Adrenal gland (tissue), 12 donors: Measurements from ENCODE around the gene RRAGA. TPM values are rescaled to one million over a fixed set of nuclear protein-coding genes. Genes with fewer than 3 reads are reported as not detected.
"Not testable (repeated sequence)": the region's sequence is repeated elsewhere in the genome, so short reads cannot be mapped to it uniquely, and the experiment has no call there.

Experiments
- DNase-seq, 7 donors: peaks; one replicate each; pipeline ENCODE4 v3.0.0-alpha.2; 2019 to 2020
- H3K27ac ChIP-seq, 5 donors: fragments of 200-600 bp; sonication (generic) in 4 of 5; 1 replicate in 3 of 5; 2 replicates in 2 of 5; pipeline versions ENCODE4 v1.5.1 to v1.8.0; 2016 to 2020; ENCODE audit warnings: mild to moderate bottlenecking in 1 of 5
- H3K27me3 ChIP-seq: fragments of 200-600 bp; 2 replicates; pipeline ENCODE4 v1.8.0; 2021
- H3K36me3 ChIP-seq, 2 donors: fragments of 200-600 bp; replicated peaks in 1 of 2; 1 replicate in 1 of 2; 2 replicates in 1 of 2; pipeline versions ENCODE4 v1.5.1 to v1.8.0; 2018 to 2022
- H3K4me1 ChIP-seq, 2 donors: fragments of 200-600 bp; replicated peaks in 1 of 2; 1 replicate in 1 of 2; 2 replicates in 1 of 2; pipeline versions ENCODE4 v1.5.1 to v1.8.0; 2018 to 2021
- H3K4me3 ChIP-seq, 4 donors: fragments of 200-600 bp; sonication (generic) in 3 of 4; one replicate each; pipeline ENCODE4 v1.5.1; 2016 to 2018
- H3K9me3 ChIP-seq, 3 donors: fragments of 200-600 bp; sonication (generic) in 1 of 3; replicated peaks in 1 of 3; 1 replicate in 2 of 3; 2 replicates in 1 of 3; pipeline versions ENCODE4 v1.5.1 to v1.8.0; 2016 to 2021
- POLR2A ChIP-seq, 2 donors: fragments of 450-650 bp; IDR thresholded peaks; one replicate each; pipeline ENCODE4 v1.6.1; 2017; ENCODE audit warnings: antibody characterized with exemption in 2 of 2, mild to moderate bottlenecking in 2 of 2, moderate library complexity in 1 of 2
- WGBS, 4 donors: extraction: QIAGEN DNeasy Blood & Tissue Kit in 2 of 4; methylation state at CpG; one replicate each; pipeline versions ENCODE4 v1.1.5 to v1.1.7; 2013 to 2017; 5-methylcytosine and 5-hydroxymethylcytosine counted together
- intact Hi-C, 2 donors: fragments of 100-400 bp; cut with DNase I; formaldehyde crosslinking; loops; one replicate each; pipeline versions ENCODE4 v1.14.1 to v1.15.0; 2022 to 2023
- polyA plus RNA-seq, 3 donors: library from polyadenylated mRNA; stranded (reverse); fragments of 200-250 nt in 2 of 3; fragments of 350-450 nt in 1 of 3; fragmentation: Illumina TruSeq in 1 of 3; extraction: RNeasy Lipid Tissue Mini Kit (QIAGEN cat#74804) in 1 of 3; gene quantifications; one replicate each; pipeline ENCODE4 v1.2.3, GENCODE V29; 2013 to 2014
- small RNA-seq, 2 donors: library from RNA; depleted of rRNA; stranded (forward); fragments of <200 nt; gene quantifications; one replicate each; pipeline ENCODE3, GENCODE V24; 2016
- total RNA-seq, 9 donors: library from RNA; depleted of rRNA in 4 of 9; stranded (reverse); fragments of >200 nt in 4 of 9; fragments of 120-200 nt in 1 of 9; fragmentation: NEBNext Ultra II Directional in 1 of 9; extraction: Animal tissue kit (Norgen Biotek cat#: 25700) in 1 of 9; gene quantifications; one replicate each; pipeline versions ENCODE4 v1.1.0 to v1.2.4, GENCODE V29; 2013 to 2023
- TF ChIP-seq, protein P1 (sequence below), 6 experiments: fragments of 450-650 bp in 4 of 6; fragments of 200-600 bp in 2 of 6; sonication (generic) in 1 of 6; IDR thresholded peaks; 1 replicate in 5 of 6; 2 replicates in 1 of 6; pipeline versions ENCODE4 v1.5.1 to v1.8.0; 2016 to 2021; ENCODE audit warnings: antibody characterized with exemption in 6 of 6, mild to moderate bottlenecking in 2 of 6, moderate library complexity in 1 of 6
- donor health status: healthy with polysubstance abuse.
- donor health status: Bipolar disorder and iron deficiency.
- donor health status: DM: yes; HTN: yes; CAD: no.
- donor health status: DM: no; HTN: no; CAD: no.
- donor health status: DM: no; HTN: no; CAD: no.
- donor health status: DM: yes; HTN: yes; CAD: no.

RRAGA gene
- total and polyA plus RNA-seq, 12 donors: 29.5 to 115 (median 72.6) TPM

DNA sequence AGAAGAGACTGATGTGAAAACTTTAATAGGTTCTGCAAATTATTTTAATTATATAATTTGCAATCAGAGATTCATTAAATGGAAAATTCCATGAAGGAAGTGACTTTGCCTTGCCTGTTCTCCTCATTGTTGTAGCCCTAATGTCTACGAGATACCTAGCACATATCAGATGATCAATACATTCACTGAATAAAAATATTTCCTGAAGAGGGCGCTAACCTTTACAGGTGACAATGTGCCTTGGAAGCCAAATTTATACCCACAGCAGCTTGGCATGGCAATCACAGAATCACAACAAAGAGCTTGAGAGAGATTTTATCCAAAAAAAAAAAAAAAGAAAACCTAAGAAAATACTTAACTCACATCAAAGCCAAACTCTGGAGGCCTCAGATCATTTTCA is 36.1 kb downstream of the RRAGA start:
- Histone ChIP-seq H3K27me3 (no peaks in the 10 kb centered on the region), H3K27ac (no peak overlapping the region), H3K4me1 (peaks cover 4 to 11% of the 10 kb centered on the region in 2 donors), H3K4me3 (no peak overlapping the region), H3K36me3 (peaks cover 0 to 30% of the 10 kb centered on the region in 2 donors), H3K9me3 (no peaks in the 10 kb centered on the region)
- 69 to 82% (median 74%) methylated on average over 2 of the region's 2 CpGs for WGBS, 4 donors
- TF ChIP-seq, protein P1, sequence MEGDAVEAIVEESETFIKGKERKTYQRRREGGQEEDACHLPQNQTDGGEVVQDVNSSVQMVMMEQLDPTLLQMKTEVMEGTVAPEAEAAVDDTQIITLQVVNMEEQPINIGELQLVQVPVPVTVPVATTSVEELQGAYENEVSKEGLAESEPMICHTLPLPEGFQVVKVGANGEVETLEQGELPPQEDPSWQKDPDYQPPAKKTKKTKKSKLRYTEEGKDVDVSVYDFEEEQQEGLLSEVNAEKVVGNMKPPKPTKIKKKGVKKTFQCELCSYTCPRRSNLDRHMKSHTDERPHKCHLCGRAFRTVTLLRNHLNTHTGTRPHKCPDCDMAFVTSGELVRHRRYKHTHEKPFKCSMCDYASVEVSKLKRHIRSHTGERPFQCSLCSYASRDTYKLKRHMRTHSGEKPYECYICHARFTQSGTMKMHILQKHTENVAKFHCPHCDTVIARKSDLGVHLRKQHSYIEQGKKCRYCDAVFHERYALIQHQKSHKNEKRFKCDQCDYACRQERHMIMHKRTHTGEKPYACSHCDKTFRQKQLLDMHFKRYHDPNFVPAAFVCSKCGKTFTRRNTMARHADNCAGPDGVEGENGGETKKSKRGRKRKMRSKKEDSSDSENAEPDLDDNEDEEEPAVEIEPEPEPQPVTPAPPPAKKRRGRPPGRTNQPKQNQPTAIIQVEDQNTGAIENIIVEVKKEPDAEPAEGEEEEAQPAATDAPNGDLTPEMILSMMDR (IDR thresholded peaks at IDR 0.05): peak in 5 of 6 experiments; percentile 4 to 36 (median 32)
- no peak for TF ChIP-seq POLR2A (IDR thresholded peaks at IDR 0.05)
- no peak for DNase-seq
- intact Hi-C loops: loop anchor here in 1 of 2 donors (10.0 kb wide), 1 partner anchor 90 kb away; no protein-coding TSS in a partner anchor

DNA sequence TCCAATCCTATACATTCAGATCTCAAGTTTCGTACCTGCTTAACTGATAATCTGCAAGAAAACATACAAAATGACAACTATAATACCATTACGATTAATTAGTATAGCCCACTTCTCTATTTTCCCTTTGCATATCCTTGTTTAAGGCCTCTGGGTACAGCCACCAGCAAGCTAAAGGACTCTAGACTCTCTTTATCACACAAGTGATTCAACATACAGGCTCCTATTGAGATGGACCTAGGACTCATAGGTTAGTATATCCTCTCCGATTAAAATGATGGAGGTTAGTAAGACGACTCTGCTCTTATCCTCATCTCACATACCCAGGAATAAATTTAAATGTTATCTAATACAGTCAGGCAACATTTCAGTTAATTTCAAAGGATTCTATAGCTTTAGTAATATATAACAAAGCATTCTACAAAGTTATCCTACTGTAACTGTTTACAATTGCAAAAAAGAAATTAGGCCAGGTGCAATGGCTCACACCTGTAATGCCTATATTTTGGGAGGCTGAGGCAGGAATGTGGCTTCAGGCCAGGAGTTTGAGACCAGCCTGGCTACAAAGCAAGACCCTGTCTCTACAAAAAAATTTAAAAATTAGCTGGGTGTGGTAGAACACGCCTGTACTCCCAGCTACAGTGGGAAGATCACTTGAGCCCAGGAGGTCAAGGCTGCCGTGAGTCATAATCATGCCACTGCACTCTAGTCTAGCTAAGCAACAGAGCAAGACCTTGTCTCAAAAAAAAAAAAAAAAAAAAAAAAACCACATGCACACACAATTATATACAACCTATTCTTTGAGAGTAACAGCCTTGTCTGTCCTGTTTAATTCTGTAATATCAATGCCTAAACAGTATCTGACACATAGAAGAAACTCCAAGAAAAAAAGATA is 38.1 kb downstream of the RRAGA start:
- TF ChIP-seq, protein P1 (IDR thresholded peaks at IDR 0.05): no peak
- TF ChIP-seq POLR2A (IDR thresholded peaks at IDR 0.05): no peak
- WGBS, 4 donors: 71 to 78% (median 75%) methylated on average over 6 of the region's 6 CpGs
- intact Hi-C loops: loop anchor here in 1 of 2 donors (10.0 kb wide), 1 partner anchor 87 kb away; no protein-coding TSS in a partner anchor
- no peaks in the 10 kb centered on the region for H3K27me3 ChIP-seq
- peak; percentile 77 to 91 (median 89) for DNase-seq
- peaks cover 0 to 35% of the 10 kb centered on the region in 2 donors for H3K36me3 ChIP-seq
- no peak overlapping the region for H3K4me3 ChIP-seq
- peak overlapping the region in 3 of 5 donors; percentile 41 to 58 (median 42) for H3K27ac ChIP-seq
- peaks cover 4 to 11% of the 10 kb centered on the region in 2 donors for H3K4me1 ChIP-seq
- no peaks in the 10 kb centered on the region for H3K9me3 ChIP-seq

DNA sequence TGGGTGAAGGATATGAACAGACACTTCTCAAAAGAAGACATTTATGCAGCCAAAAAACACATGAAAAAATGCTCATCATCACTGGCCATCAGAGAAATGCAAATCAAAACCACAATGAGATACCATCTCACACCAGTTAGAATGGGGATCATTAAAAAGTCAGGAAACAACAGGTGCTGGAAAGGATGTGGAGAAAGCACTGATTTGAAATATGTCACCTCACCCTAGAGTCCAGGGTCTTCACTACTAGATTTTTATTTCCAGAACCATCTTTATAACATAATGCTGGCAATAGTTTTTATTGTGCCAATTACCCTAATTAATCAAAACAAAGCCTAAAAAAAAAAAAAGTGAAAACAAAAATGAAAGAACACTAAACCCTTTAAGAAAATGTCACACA is 48.2 kb downstream of the RRAGA start:
- intact Hi-C loops, H3K4me3 ChIP-seq: not testable (repeated sequence)

More for the DNA sequence above, 48.2 kb downstream of the RRAGA start:
- H3K9me3 ChIP-seq, H3K27ac ChIP-seq, DNase-seq, H3K27me3 ChIP-seq: not testable (repeated sequence)
- Histone ChIP-seq H3K4me1 (peaks cover 11 to 12% of the 10 kb centered on the region in 2 donors), H3K36me3 (peaks cover 0 to 20% of the 10 kb centered on the region in 2 donors)

Small RNA genes within 50 kb of the gene (small RNA-seq; reads per million reads assigned to genes)
- gene RF00019: 0 reads per million in 2 donors
- 0 reads per million in 2 donors for gene RNU6-264P
- 16.2 to 50.5 reads per million in 2 donors for gene SCARNA8

Other genes with a start within 250 kb of the RRAGA start
- gene SAXO1, start 16.2 kb upstream of the RRAGA start, total RNA-seq: under 1 TPM in 6 of 9 donors, not detected in 3; under 0.01 to 0.94 (median 0.32) TPM
- gene SAXO1, start 16.2 kb upstream of the RRAGA start, polyA plus RNA-seq: under 1 TPM in 2 of 3 donors, not detected in 1; 0.03 to 0.24 TPM
- 10 to 100 TPM in 6 of 9 donors, 1 to 10 TPM in 3; 5.2 to 16.3 (median 13.6) TPM for gene HAUS6, start 53.5 kb downstream of the RRAGA start, total RNA-seq
- gene HAUS6, start 53.5 kb downstream of the RRAGA start, polyA plus RNA-seq: 10 to 100 TPM in 1 of 3 donors, 1 to 10 TPM in 2; 4.0 to 14.7 (median 5.8) TPM
- 100 to 1,000 TPM in 8 of 9 donors, 10 to 100 TPM in 1; 85.8 to 426 (median 207) TPM for gene PLIN2, start 78.1 kb downstream of the RRAGA start, total RNA-seq
- 100 to 1,000 TPM in 1 of 3 donors, 10 to 100 TPM in 2; 43.4 to 134 (median 81.2) TPM for gene PLIN2, start 78.1 kb downstream of the RRAGA start, polyA plus RNA-seq
- 10 to 100 TPM; 34.6 to 81.6 (median 55.4) TPM for gene DENND4C, start 181.3 kb downstream of the RRAGA start, total RNA-seq
- 10 to 100 TPM in 1 of 3 donors, 1 to 10 TPM in 2; 5.0 to 29.7 (median 7.0) TPM for gene DENND4C, start 181.3 kb downstream of the RRAGA start, polyA plus RNA-seq